ENCODE results near the gene CLRN1.

GRCh38 chr3:150912501-150912900, 60.0 kb downstream of the CLRN1 start:
- TF ChIP-seq, protein P1, sequence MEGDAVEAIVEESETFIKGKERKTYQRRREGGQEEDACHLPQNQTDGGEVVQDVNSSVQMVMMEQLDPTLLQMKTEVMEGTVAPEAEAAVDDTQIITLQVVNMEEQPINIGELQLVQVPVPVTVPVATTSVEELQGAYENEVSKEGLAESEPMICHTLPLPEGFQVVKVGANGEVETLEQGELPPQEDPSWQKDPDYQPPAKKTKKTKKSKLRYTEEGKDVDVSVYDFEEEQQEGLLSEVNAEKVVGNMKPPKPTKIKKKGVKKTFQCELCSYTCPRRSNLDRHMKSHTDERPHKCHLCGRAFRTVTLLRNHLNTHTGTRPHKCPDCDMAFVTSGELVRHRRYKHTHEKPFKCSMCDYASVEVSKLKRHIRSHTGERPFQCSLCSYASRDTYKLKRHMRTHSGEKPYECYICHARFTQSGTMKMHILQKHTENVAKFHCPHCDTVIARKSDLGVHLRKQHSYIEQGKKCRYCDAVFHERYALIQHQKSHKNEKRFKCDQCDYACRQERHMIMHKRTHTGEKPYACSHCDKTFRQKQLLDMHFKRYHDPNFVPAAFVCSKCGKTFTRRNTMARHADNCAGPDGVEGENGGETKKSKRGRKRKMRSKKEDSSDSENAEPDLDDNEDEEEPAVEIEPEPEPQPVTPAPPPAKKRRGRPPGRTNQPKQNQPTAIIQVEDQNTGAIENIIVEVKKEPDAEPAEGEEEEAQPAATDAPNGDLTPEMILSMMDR (IDR thresholded peaks at IDR 0.05): no peak
- no peak for TF ChIP-seq POLR2A (IDR thresholded peaks at IDR 0.05)
